ENCODE measurements around the gene GRID2IP.
"Not testable (repeated sequence)": the region's sequence is repeated elsewhere in the genome, so short reads cannot be mapped to it uniquely, and the experiment has no call there.

Gene GRID2IP

GRCh38 chr7:6551016-6551511 lies at the start of gene GRID2IP:
Gene GRID2IP, minus strand, starts transcription at chr7:6551461. Its CDS starts 25 bp downstream, at chr7:6551436.
- no peak for TF ChIP-seq CTCF (conservative IDR thresholded peaks at IDR 0.05)

GRCh38 chr7:6600093-6600492 lies 48.8 kb upstream of the GRID2IP start:
- no peak overlapping the region for H3K27ac ChIP-seq
- no peak for TF ChIP-seq CTCF (conservative IDR thresholded peaks at IDR 0.05)

More at GRCh38 chr7:6551016-6551511, at the start of gene GRID2IP:
- H3K27ac ChIP-seq = no peak within 1 kb of the TSS

DNA sequence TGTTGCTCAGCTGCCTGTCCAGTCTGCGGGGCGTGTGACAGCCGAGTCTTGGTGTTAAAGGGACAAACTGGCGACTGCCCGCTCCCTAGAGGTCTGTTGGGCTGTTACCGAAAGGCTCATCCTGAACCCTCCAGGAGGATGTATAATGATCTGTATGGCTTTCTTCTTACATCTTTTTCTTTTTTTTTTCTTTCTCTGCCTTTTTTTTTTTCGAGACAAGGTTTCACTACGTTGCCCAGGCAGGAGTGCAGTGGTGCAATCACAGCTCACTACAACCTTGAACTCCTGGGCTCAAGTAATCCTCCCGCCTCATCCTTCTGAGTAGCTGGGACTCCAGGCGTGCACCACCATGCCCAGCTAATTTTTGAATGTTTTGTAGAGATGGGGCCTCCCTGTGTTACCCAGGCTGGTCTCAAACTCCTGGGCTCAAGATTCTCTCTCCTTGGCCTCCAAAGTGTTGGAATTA lies 39.4 kb upstream of the GRID2IP start:
- H3K27ac ChIP-seq = peak overlapping the region; percentile 86
- TF ChIP-seq CTCF (conservative IDR thresholded peaks at IDR 0.05) = no peak

DNA sequence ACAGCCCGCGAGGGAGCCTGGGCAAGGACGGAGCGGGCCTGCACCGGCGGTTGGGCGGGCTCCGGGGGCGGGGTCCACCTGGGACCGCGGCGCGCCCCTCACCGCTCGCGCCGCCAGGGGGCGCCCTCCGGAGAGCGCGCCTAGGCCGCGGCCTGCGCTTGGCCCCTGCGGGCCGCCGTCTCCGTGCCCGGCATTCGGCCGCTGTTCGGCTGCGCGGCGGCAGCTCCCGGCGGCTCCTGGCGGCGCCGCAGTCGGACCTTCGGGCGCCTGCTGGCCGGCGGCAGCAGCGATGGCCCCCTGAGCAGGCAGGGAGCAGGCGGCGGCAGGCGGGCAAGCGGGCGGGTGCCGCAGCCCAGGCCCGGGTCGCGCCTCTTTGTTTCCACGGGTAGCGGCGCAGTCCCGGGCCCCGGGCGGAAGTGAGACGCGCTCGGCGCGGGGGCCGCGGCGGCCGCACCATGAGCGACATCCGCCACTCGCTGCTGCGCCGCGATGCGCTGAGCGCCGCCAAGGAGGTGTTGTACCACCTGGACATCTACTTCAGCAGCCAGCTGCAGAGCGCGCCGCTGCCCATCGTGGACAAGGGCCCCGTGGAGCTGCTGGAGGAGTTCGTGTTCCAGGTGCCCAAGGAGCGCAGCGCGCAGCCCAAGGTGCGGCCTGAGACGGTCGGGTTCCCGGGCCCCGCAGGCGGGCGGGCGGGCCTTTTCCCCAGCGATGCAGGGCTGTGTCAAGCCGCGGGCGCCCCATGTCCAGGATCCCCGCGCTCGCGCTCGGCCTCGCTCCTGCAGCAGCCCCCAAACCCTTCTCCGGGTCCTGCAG lies 38.8 kb upstream of the GRID2IP start, which contains the start of gene INTS15:
INTS15 (plus strand) TSS at position 193 of the 816 bp plus-strand sequence; CDS start at position 456, 263 bp downstream.
- peak; percentile 95 for TF ChIP-seq CTCF (conservative IDR thresholded peaks at IDR 0.05)
- peak within 1 kb of the TSS; percentile 86 for H3K27ac ChIP-seq

- no peak for TF ChIP-seq CTCF (conservative IDR thresholded peaks at IDR 0.05)
- peak overlapping the region; percentile 86 for H3K27ac ChIP-seq
These were observed 38.0 kb upstream of the GRID2IP start for GRCh38 chr7:6589151-6589828.

GRCh38 chr7:6588566-6588965 lies 37.3 kb upstream of the GRID2IP start:
- H3K27ac ChIP-seq = peak overlapping the region; percentile 86
- TF ChIP-seq CTCF (conservative IDR thresholded peaks at IDR 0.05) = no peak

- not testable (repeated sequence) for H3K27ac ChIP-seq
These were observed 34.6 kb upstream of the GRID2IP start for GRCh38 chr7:6585746-6586432.
